ENCODE data around the gene SMIM44. TPM values are rescaled to one million over a fixed set of nuclear protein-coding genes. Genes with fewer than 3 reads are reported as not detected.

SMIM44 gene
- total and polyA plus RNA-seq, 9 of the 15 experiments (the other 6 are each of a cell fraction or from before 2014, with no cell fraction given), result not detected

DNA sequence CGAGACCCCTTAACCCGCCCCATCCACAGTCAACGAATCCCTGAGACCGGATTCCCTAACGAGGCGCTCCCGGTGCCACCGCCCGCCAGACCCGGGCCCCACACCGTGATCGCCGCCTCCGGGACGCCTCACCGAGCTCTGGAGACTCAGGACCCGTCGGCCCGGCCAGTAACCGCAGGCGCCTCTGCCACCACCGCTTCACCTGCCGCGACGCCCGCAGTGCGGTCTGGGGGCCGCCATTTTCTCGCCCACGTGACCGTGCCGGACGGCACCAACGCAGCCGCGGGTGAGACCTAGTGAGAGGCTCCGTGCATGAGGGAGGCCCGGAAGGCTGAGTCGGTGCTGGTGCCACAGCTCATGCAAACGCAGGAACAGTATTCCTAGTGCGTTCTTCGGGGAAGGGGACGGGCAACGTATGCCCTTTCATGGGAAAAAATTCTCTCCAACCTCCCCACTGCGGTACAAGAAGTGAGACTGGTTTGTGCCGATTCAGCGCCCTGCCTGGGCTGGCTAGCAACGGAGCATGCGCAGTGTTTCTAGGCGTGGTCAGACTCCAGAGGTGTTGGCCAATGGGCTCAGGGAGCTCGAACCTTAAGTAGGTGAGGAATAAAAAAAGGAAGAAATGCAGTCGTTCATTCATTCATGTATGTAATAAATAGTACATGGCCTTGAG, 17.3 kb upstream of the SMIM44 start, which contains the start of gene DOHH (continued):
- TF ChIP-seq XRCC5 (IDR thresholded peaks at IDR 0.05; ENCODE audit: low read depth, low read length), result peak; percentile 48; the same call in 1 of the 2 replicates
- TF ChIP-seq, protein P1, sequence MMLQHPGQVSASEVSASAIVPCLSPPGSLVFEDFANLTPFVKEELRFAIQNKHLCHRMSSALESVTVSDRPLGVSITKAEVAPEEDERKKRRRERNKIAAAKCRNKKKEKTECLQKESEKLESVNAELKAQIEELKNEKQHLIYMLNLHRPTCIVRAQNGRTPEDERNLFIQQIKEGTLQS (IDR thresholded peaks at IDR 0.05), result peak; percentile 75
- TF ChIP-seq, protein P1 (CRISPR knock-in tag; conservative IDR thresholded peaks at IDR 0.05), result no peak; the same call in 1 of the 2 replicates
- no peak for TF ChIP-seq ZC3H8 (IDR thresholded peaks at IDR 0.05)
- TF ChIP-seq, protein P2, sequence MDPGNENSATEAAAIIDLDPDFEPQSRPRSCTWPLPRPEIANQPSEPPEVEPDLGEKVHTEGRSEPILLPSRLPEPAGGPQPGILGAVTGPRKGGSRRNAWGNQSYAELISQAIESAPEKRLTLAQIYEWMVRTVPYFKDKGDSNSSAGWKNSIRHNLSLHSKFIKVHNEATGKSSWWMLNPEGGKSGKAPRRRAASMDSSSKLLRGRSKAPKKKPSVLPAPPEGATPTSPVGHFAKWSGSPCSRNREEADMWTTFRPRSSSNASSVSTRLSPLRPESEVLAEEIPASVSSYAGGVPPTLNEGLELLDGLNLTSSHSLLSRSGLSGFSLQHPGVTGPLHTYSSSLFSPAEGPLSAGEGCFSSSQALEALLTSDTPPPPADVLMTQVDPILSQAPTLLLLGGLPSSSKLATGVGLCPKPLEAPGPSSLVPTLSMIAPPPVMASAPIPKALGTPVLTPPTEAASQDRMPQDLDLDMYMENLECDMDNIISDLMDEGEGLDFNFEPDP (CRISPR knock-in tag; IDR thresholded peaks at IDR 0.05), result no peak
- TF ChIP-seq, protein P3, sequence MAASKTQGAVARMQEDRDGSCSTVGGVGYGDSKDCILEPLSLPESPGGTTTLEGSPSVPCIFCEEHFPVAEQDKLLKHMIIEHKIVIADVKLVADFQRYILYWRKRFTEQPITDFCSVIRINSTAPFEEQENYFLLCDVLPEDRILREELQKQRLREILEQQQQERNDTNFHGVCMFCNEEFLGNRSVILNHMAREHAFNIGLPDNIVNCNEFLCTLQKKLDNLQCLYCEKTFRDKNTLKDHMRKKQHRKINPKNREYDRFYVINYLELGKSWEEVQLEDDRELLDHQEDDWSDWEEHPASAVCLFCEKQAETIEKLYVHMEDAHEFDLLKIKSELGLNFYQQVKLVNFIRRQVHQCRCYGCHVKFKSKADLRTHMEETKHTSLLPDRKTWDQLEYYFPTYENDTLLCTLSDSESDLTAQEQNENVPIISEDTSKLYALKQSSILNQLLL (CRISPR knock-in tag; IDR thresholded peaks at IDR 0.05; ENCODE audit: borderline replicate concordance), result no peak
- TF ChIP-seq ZNF197 (CRISPR knock-in tag; IDR thresholded peaks at IDR 0.05; ENCODE audit: low read depth), result no peak
- TF ChIP-seq ZNF282 (CRISPR knock-in tag; IDR thresholded peaks at IDR 0.05), result 0 out of 2 replicates have a peak, but pooled peaks have one; percentile 20
- TF ChIP-seq, protein P4, sequence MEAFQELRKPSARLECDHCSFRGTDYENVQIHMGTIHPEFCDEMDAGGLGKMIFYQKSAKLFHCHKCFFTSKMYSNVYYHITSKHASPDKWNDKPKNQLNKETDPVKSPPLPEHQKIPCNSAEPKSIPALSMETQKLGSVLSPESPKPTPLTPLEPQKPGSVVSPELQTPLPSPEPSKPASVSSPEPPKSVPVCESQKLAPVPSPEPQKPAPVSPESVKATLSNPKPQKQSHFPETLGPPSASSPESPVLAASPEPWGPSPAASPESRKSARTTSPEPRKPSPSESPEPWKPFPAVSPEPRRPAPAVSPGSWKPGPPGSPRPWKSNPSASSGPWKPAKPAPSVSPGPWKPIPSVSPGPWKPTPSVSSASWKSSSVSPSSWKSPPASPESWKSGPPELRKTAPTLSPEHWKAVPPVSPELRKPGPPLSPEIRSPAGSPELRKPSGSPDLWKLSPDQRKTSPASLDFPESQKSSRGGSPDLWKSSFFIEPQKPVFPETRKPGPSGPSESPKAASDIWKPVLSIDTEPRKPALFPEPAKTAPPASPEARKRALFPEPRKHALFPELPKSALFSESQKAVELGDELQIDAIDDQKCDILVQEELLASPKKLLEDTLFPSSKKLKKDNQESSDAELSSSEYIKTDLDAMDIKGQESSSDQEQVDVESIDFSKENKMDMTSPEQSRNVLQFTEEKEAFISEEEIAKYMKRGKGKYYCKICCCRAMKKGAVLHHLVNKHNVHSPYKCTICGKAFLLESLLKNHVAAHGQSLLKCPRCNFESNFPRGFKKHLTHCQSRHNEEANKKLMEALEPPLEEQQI (IDR thresholded peaks at IDR 0.05), result no peak
- TF ChIP-seq NR3C1 (CRISPR knock-in tag; IDR thresholded peaks at IDR 0.05), result no peak
- no peak for TF ChIP-seq PRPF4 (IDR thresholded peaks at IDR 0.05; ENCODE audit: insufficient read depth, low read depth, low read length, poor library complexity, severe bottlenecking)
- no peak for TF ChIP-seq ZNF696 (CRISPR knock-in tag; conservative IDR thresholded peaks at IDR 0.05)
- TF ChIP-seq, protein P5, sequence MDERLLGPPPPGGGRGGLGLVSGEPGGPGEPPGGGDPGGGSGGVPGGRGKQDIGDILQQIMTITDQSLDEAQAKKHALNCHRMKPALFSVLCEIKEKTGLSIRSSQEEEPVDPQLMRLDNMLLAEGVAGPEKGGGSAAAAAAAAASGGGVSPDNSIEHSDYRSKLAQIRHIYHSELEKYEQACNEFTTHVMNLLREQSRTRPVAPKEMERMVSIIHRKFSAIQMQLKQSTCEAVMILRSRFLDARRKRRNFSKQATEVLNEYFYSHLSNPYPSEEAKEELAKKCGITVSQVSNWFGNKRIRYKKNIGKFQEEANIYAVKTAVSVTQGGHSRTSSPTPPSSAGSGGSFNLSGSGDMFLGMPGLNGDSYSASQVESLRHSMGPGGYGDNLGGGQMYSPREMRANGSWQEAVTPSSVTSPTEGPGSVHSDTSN (CRISPR knock-in tag; IDR thresholded peaks at IDR 0.05; ENCODE audit: low read depth), result no peak
- TF ChIP-seq, protein P5 (tag; conservative IDR thresholded peaks at IDR 0.05; ENCODE audit: low read depth), result no peak
- TF ChIP-seq FOXP1 (CRISPR knock-in tag; IDR thresholded peaks at IDR 0.05), result peak; percentile 80; the same call in 1 of the 2 replicates
- TF ChIP-seq SRSF9 (IDR thresholded peaks at IDR 0.05; ENCODE audit: borderline replicate concordance, low read depth, low read length), result no peak
- TF ChIP-seq U2AF1 (optimal IDR thresholded peaks at IDR 0.05; ENCODE audit: low read depth, low read length), result no peak

All from K562 (cell line).